Activated B cell treated with CpG ODN at 0.5 μM for 24 hours (primary cell): Measurements from ENCODE around the gene STK24. TPM values are rescaled to one million over a fixed set of nuclear protein-coding genes. Genes with fewer than 3 reads are reported as not detected.
A peak's percentile ranks its signal among the peaks of the same experiment; 100 is the strongest.

ENCODE experiments used
- ATAC-seq: fragments of 200-7000 bp; cut with Tn5 transposase; one replicate; pipeline ENCODE4 v1.10.0; 2021; ENCODE audit warnings: low read depth, mild to moderate bottlenecking, moderate library complexity
- CTCF ChIA-PET: fragments of 350-600 bp; sonication (Branson Sonifier 250); formaldehyde crosslinking; loops from one replicate; lab custom pipeline; 2021; ENCODE audit warnings: antibody characterized with exemption; lab: Charles Lee
- POLR2A ChIA-PET: fragments of 350-600 bp; sonication (Branson Sonifier 250); formaldehyde crosslinking; loops from one replicate; lab custom pipeline; 2021; ENCODE audit warnings: antibody characterized with exemption; lab: Charles Lee
- DNase-seq: peaks from one replicate; pipeline ENCODE4 v3.0.0; 2022
- H3K27ac Mint-ChIP-seq: one replicate; pipeline ENCODE4 v1.8.0; 2020; ENCODE audit warnings: mixed read lengths
- H3K27me3 Mint-ChIP-seq: one replicate; pipeline ENCODE4 v1.8.0; 2021; ENCODE audit warnings: mixed read lengths
- H3K36me3 Mint-ChIP-seq: one replicate; pipeline ENCODE4 v1.8.0; 2021; ENCODE audit warnings: low read depth, mixed read lengths
- H3K4me1 Mint-ChIP-seq: one replicate; pipeline ENCODE4 v1.8.0; 2021; ENCODE audit warnings: mixed read lengths
- H3K4me3 Mint-ChIP-seq: one replicate; pipeline ENCODE4 v1.8.0; 2020; ENCODE audit warnings: mild to moderate bottlenecking, mixed read lengths
- H3K9me3 Mint-ChIP-seq: one replicate; pipeline ENCODE4 v1.8.0; 2020; ENCODE audit warnings: mixed read lengths
- CTCF ChIP-seq: fragments of 200-600 bp; IDR thresholded peaks from one replicate; pipeline ENCODE4 v1.8.0; 2022; ENCODE audit warnings: antibody characterized with exemption, mild to moderate bottlenecking
- intact Hi-C: fragments of 100-400 bp; cut with micrococcal nuclease; formaldehyde crosslinking; loops from one replicate; pipeline ENCODE4 v1.15.1; 2024
- total RNA-seq: library from RNA; stranded (reverse); gene quantifications from 2 replicates; pipeline ENCODE4 v1.2.3, GENCODE V29; 2022

The STK24 gene
- total RNA-seq, 1 donor from 2014 or later: 84.8 TPM

GRCh38 chr13:98500963-98501421 is 75.9 kb downstream of the STK24 start:
- TF ChIP-seq CTCF: no peak
- ChIA-PET CTCF (interaction anchor here (1.1 kb wide), 1 partner anchor 172 kb away, joined by 4 read pairs; no protein-coding TSS in a partner anchor), POLR2A (interaction anchor here (0.5 to 2.8 kb wide), 6 partner anchors 8 to 76 kb away, joined by 3 to 9 read pairs (median 4); partner anchors contain the start of gene STK24)
- no peaks in the 10 kb centered on the region for H3K27me3 Mint-ChIP-seq
- no peaks in the 10 kb centered on the region for H3K9me3 Mint-ChIP-seq
- DNase-seq (no peak), ATAC-seq (peak; percentile 87)
- intact Hi-C loops: loop anchor here (1.0 to 2.0 kb wide), 2 partner anchors 8 to 14 kb away; no protein-coding TSS in a partner anchor
- H3K27ac Mint-ChIP-seq: peak overlapping the region; percentile 65
- H3K4me1 Mint-ChIP-seq: peaks cover 85% of the 10 kb centered on the region
- H3K4me3 Mint-ChIP-seq: peak overlapping the region; percentile 44
- peaks cover 44% of the 10 kb centered on the region for H3K36me3 Mint-ChIP-seq

GRCh38 chr13:98496966-98497365 is 79.9 kb downstream of the STK24 start:
- intact Hi-C loops: no loop called here
- peaks cover 67% of the 10 kb centered on the region for H3K4me1 Mint-ChIP-seq
- CTCF ChIA-PET: no interaction called here
- DNase-seq: no peak
- no peak for ATAC-seq
- no peak overlapping the region for H3K27ac Mint-ChIP-seq
- H3K4me3 Mint-ChIP-seq: no peak overlapping the region
- no peaks in the 10 kb centered on the region for H3K9me3 Mint-ChIP-seq
- POLR2A ChIA-PET: no interaction called here
- H3K36me3 Mint-ChIP-seq: peaks cover 39% of the 10 kb centered on the region
- no peaks in the 10 kb centered on the region for H3K27me3 Mint-ChIP-seq
- no peak for TF ChIP-seq CTCF

- Mint-ChIP-seq H3K27ac (no peak overlapping the region), H3K4me3 (no peak overlapping the region), H3K27me3 (no peaks in the 10 kb centered on the region), H3K36me3 (peaks cover 40% of the 10 kb centered on the region), H3K4me1 (peaks cover 65% of the 10 kb centered on the region), H3K9me3 (no peaks in the 10 kb centered on the region)
- no peak for ATAC-seq
- ChIA-PET POLR2A (no interaction called here), CTCF (no interaction called here)
- intact Hi-C loops: no loop called here
- TF ChIP-seq CTCF: no peak
- no peak for DNase-seq
Observed at GRCh38 chr13:98496479-98496791, 80.5 kb downstream of the STK24 start.

- no peak for DNase-seq
- ChIA-PET CTCF (no interaction called here), POLR2A (no interaction called here)
- peaks cover 64% of the 10 kb centered on the region for H3K4me1 Mint-ChIP-seq
- H3K36me3 Mint-ChIP-seq: peaks cover 43% of the 10 kb centered on the region
- TF ChIP-seq CTCF: no peak
- H3K27ac Mint-ChIP-seq: no peak overlapping the region
- ATAC-seq: no peak
- no peaks in the 10 kb centered on the region for H3K27me3 Mint-ChIP-seq
- no peaks in the 10 kb centered on the region for H3K9me3 Mint-ChIP-seq
- no peak overlapping the region for H3K4me3 Mint-ChIP-seq
- intact Hi-C loops: no loop called here
Observed at GRCh38 chr13:98495627-98496478, 81.1 kb downstream of the STK24 start.

- ATAC-seq: no peak
- CTCF ChIA-PET: no interaction called here
- POLR2A ChIA-PET: no interaction called here
- intact Hi-C loops: no loop called here
- no peak for TF ChIP-seq CTCF
- no peak overlapping the region for H3K4me3 Mint-ChIP-seq
- H3K4me1 Mint-ChIP-seq: peaks cover 64% of the 10 kb centered on the region
- no peak for DNase-seq
- H3K9me3 Mint-ChIP-seq: no peaks in the 10 kb centered on the region
- no peaks in the 10 kb centered on the region for H3K27me3 Mint-ChIP-seq
- H3K27ac Mint-ChIP-seq: no peak overlapping the region
- peaks cover 45% of the 10 kb centered on the region for H3K36me3 Mint-ChIP-seq
Observed at GRCh38 chr13:98494769-98495168, 82.1 kb downstream of the STK24 start.
